BJ (cell line): ENCODE results near the gene HYLS1. TPM values are rescaled to one million over a fixed set of nuclear protein-coding genes. Genes with fewer than 3 reads are reported as not detected.

ENCODE experiments used
- CTCF ChIA-PET: fragments of 350-600 bp; formaldehyde crosslinking; extraction: SDS; loops from one replicate; lab custom pipeline; 2021; ENCODE audit warnings: antibody characterized with exemption, inconsistent platforms; lab: Yijun Ruan, JAX
- POLR2A ChIA-PET: fragments of 300-600 bp; sonication (Branson Sonifier 250); formaldehyde crosslinking; extraction: SDS; loops from one replicate; lab custom pipeline; 2021; ENCODE audit warnings: antibody characterized with exemption; lab: Charles Lee
- DNase-seq: peaks from one replicate; pipeline ENCODE4 v3.0.0-alpha.2; 2011; ENCODE audit warnings: low read depth
- H3K27me3 ChIP-seq: 2 replicates; pipeline ENCODE4 v1.6.0; 2011; ENCODE audit warnings: low read length; ENCODE audit not compliant: control insufficient read depth, insufficient read depth
- H3K36me3 ChIP-seq: 2 replicates; pipeline ENCODE4 v1.5.1; 2011; ENCODE audit warnings: low read length; ENCODE audit not compliant: control insufficient read depth, insufficient read depth
- H3K4me3 ChIP-seq: 2 replicates; pipeline ENCODE4 v1.5.1; 2011; ENCODE audit warnings: low read depth, mild to moderate bottlenecking, control low read depth, low read length
- CTCF ChIP-seq: IDR thresholded peaks from 2 replicates; pipeline ENCODE4 v1.5.1; 2011; ENCODE audit warnings: low read depth, mild to moderate bottlenecking, control low read depth, inconsistent platforms, low read length, moderate library complexity; ENCODE audit not compliant: insufficient read depth
- polyA plus RNA-seq: library from polyadenylated mRNA; depleted of rRNA; stranded (reverse); fragments of >200 nt; gene quantifications from 2 replicates; pipeline ENCODE4 v1.2.3, GENCODE V29; 2011

HYLS1 gene
- polyA plus RNA-seq, 1 experiment = 4.3 TPM

DNA sequence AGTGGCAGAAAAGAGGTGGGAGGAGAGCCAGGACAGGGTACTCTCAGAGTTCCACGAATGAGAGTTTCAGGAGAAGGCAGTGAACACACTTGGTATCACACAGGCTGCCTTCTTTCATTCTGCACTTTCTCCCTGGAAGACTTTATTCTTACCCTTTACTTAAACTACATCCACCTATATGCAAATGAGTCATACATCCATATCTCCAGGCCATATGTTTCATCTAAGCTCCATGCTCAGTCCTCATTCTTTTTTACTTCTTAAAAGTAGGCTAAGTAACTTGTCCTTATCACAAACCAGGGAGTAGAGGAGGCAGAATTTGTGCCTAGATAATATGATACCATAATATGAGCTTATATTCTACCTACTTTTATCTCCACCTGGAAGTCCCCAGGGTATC lies 6.2 kb upstream of the HYLS1 start:
- Histone ChIP-seq H3K4me3 (no peak overlapping the region), H3K36me3 (no peaks in the 10 kb centered on the region), H3K27me3 (no peaks in the 10 kb centered on the region)
- ChIA-PET POLR2A (no interaction called here), CTCF (no interaction called here)
- DNase-seq = no peak
- TF ChIP-seq CTCF = no peak

- Histone ChIP-seq H3K4me3 (no peak overlapping the region), H3K27me3 (no peaks in the 10 kb centered on the region), H3K36me3 (no peaks in the 10 kb centered on the region)
- TF ChIP-seq CTCF = no peak
- DNase-seq = no peak
- POLR2A ChIA-PET = no interaction called here
- CTCF ChIA-PET = no interaction called here
Measured at GRCh38 chr11:125883375-125883774, 4.1 kb upstream of the HYLS1 start.

DNA sequence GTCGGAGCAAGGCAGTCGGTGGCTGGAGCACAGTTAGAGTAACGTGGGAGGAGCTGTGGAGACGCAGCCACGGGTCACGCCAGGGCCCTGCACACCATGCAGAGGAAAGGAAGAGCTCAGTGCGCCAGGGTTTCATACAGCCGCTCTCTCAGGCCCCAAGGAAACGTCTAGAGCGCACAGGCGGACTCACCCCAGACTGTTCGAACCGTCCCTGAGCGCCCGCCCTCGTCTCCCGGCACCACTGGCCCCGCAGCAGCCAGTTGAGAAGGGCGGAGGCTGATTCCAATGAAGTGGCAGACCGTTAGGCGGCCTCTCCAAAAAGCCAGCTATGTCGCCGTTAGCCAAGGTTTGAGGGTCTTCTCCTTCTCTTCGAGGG lies 483 bp upstream of the HYLS1 start:
- CTCF ChIA-PET = interaction anchor here (1.4 to 2.0 kb wide), 2 partner anchors 9 to 55 kb away, joined by 3 to 8 read pairs; no protein-coding TSS in a partner anchor
- Histone ChIP-seq H3K36me3 (no peaks in the 10 kb centered on the region), H3K27me3 (no peaks in the 10 kb centered on the region), H3K4me3 (peak overlapping the region; percentile 62)
- no peak for TF ChIP-seq CTCF
- no peak for DNase-seq
- POLR2A ChIA-PET = interaction anchor here (1.3 kb wide), 1 partner anchor 9 kb away, joined by 5 read pairs; no protein-coding TSS in a partner anchor

DNA sequence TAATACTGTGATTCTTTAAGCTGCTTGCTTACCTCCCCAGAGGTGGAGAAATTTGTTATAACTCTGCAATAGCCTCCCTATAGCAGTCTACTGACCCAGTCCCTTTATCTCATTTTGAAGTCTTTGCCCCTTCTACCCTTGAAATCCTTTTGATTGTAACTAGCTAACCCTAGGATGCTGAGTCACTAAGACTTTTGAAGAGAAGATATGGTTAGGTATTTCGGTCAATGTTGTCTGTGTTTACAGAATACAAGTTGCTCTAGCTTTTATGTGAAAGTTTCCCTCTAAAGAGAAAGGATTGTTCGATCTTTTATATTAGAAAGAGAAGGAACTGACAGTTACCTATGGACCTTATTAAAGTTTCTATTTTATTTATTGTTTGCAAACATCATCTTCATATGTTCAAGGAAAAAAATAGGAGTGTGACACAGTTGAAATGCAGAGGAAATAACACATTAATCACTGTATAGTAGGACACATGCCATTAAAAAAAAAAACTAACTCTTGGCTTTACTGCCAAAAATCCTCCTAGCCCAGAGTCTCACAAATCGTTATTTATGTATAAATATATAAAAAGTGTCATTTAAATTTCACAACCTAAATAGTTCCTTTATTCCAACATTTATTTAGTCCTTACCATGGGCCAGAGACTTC lies 3.1 kb downstream of the HYLS1 start:
- no peaks in the 10 kb centered on the region; the same call in 1 of the 2 replicates for H3K36me3 ChIP-seq
- H3K27me3 ChIP-seq = no peaks in the 10 kb centered on the region
- no peak overlapping the region for H3K4me3 ChIP-seq
- no peak for TF ChIP-seq CTCF
- ChIA-PET POLR2A (no interaction called here), CTCF (no interaction called here)
- DNase-seq = no peak

GRCh38 chr11:125892071-125892470 lies 4.6 kb downstream of the HYLS1 start:
- H3K27me3 ChIP-seq = no peaks in the 10 kb centered on the region
- POLR2A ChIA-PET = no interaction called here
- TF ChIP-seq CTCF = no peak
- no peak overlapping the region for H3K4me3 ChIP-seq
- CTCF ChIA-PET = no interaction called here
- H3K36me3 ChIP-seq = peaks cover 1% of the 10 kb centered on the region; the same call in 1 of the 2 replicates
- DNase-seq = no peak
